ENCODE measurements around the gene AFF3.
"Not testable (repeated sequence)": the region's sequence is repeated elsewhere in the genome, so short reads cannot be mapped to it uniquely, and the experiment has no call there.

The AFF3 gene

GRCh38 chr2:100104718-100105677, 37.4 kb downstream of the AFF3 start:
- DNase-seq = no peak

- DNase-seq = not testable (repeated sequence)
Observed at GRCh38 chr2:100104265-100104664, 38.1 kb downstream of the AFF3 start.

GRCh38 chr2:100103527-100104252, 38.7 kb downstream of the AFF3 start:
- not testable (repeated sequence) for DNase-seq

GRCh38 chr2:100102466-100103180, 39.8 kb downstream of the AFF3 start:
- DNase-seq = not testable (repeated sequence)

GRCh38 chr2:100098855-100099254, 43.5 kb downstream of the AFF3 start:
- DNase-seq = not testable (repeated sequence)

GRCh38 chr2:100097611-100098294, 44.6 kb downstream of the AFF3 start:
- not testable (repeated sequence) for DNase-seq

GRCh38 chr2:100095845-100096244, 46.5 kb downstream of the AFF3 start:
- DNase-seq = not testable (repeated sequence)

GRCh38 chr2:100091807-100092206, 50.6 kb downstream of the AFF3 start:
- not testable (repeated sequence) for DNase-seq

- DNase-seq = not testable (repeated sequence)
Observed at GRCh38 chr2:100085744-100086143, 56.6 kb downstream of the AFF3 start.

- not testable (repeated sequence) for DNase-seq
Observed at GRCh38 chr2:100083421-100084216, 58.8 kb downstream of the AFF3 start.

GRCh38 chr2:100082302-100082978, 60.0 kb downstream of the AFF3 start:
- DNase-seq = not testable (repeated sequence)

GRCh38 chr2:100077935-100078334, 64.5 kb downstream of the AFF3 start:
- DNase-seq = no peak

- no peak for DNase-seq
Observed at GRCh38 chr2:100077456-100077855, 64.9 kb downstream of the AFF3 start.

- no peak for DNase-seq
Observed at GRCh38 chr2:100075532-100075931, 66.9 kb downstream of the AFF3 start.

- DNase-seq = no peak
Observed at GRCh38 chr2:100073110-100073509, 69.3 kb downstream of the AFF3 start.

GRCh38 chr2:100072503-100072902, 69.9 kb downstream of the AFF3 start:
- no peak for DNase-seq

- no peak for DNase-seq
Observed at GRCh38 chr2:100071335-100072043, 70.9 kb downstream of the AFF3 start.

GRCh38 chr2:100070078-100070477, 72.3 kb downstream of the AFF3 start:
- DNase-seq = no peak

- DNase-seq = no peak
Observed at GRCh38 chr2:100068395-100068794, 74.0 kb downstream of the AFF3 start.

GRCh38 chr2:100067784-100068183, 74.6 kb downstream of the AFF3 start:
- no peak for DNase-seq

All from NCI-H1105 treated with DMSO at 0.1 percent for 48 hours (cell line).